A549 (cell line): ENCODE results near the gene ATP8B4. TPM values are rescaled to one million over a fixed set of nuclear protein-coding genes. Genes with fewer than 3 reads are reported as not detected.
A peak's percentile ranks its signal among the peaks of the same experiment; 100 is the strongest.

Source experiments
- ATAC-seq, 2 experiments: fragments of 200-7000 bp in 1 of 2; fragments of >200 bp in 1 of 2; cut with Nextera tagmentation in 1 of 2; cut with Tn5 transposase in 1 of 2; 3 replicates each; pipeline versions ENCODE4 v1.8.0 to v1.9.1; 2018 to 2020; ENCODE audit warnings: mild to moderate bottlenecking in 1 of 2, moderate library complexity in 1 of 2
- CTCF ChIA-PET: fragments of 300-600 bp; sonication (Branson Sonifier 250); formaldehyde crosslinking; extraction: SDS; loops from one replicate; lab custom pipeline; 2021; ENCODE audit warnings: antibody characterized with exemption, inconsistent platforms; lab: Yijun Ruan, JAX
- POLR2A ChIA-PET: fragments of 350-600 bp; formaldehyde crosslinking; extraction: SDS; loops from one replicate; lab custom pipeline; 2021; ENCODE audit warnings: antibody characterized with exemption, inconsistent platforms; lab: Yijun Ruan, JAX
- DNase-seq, 2 experiments: peaks; one replicate each; pipeline versions ENCODE4 v3.0.0 to v3.0.0-alpha.2; 2011 to 2016; ENCODE audit warnings: low read depth in 1 of 2, low spot score in 1 of 2
- FAIRE-seq: peaks from 2 replicates; lab custom pipeline; 2011; peaks lifted over from hg19 to GRCh38; lab: Jason Lieb, UNC
- H3K27ac ChIP-seq, 2 experiments: fragments of >200 bp; sonication (Bioruptor Twin); formaldehyde crosslinking; 3 replicates each; pipeline ENCODE4 v1.5.1; 2016 to 2017
- H3K4me1 ChIP-seq: fragments of >200 bp; sonication (Bioruptor Twin); formaldehyde crosslinking; 3 replicates; pipeline ENCODE4 v1.6.1; 2016
- H3K4me2 ChIP-seq: fragments of >200 bp; sonication (Bioruptor Twin); formaldehyde crosslinking; 3 replicates; pipeline ENCODE4 v1.6.1; 2016
- H3K4me3 ChIP-seq: fragments of >200 bp; sonication (Bioruptor Twin); formaldehyde crosslinking; 3 replicates; pipeline ENCODE4 v1.5.1; 2016
- H3K9me3 ChIP-seq: fragments of >200 bp; sonication (Bioruptor Twin); formaldehyde crosslinking; 3 replicates; pipeline ENCODE4 v1.6.1; 2016
- CBX8 ChIP-seq: fragments of 200-600 bp; sonication (generic); IDR thresholded peaks from 2 replicates; pipeline ENCODE4 v1.6.1; 2016
- CHD4 ChIP-seq: fragments of 200-600 bp; sonication (generic); IDR thresholded peaks from 2 replicates; pipeline ENCODE4 v1.6.1; 2016; ENCODE audit warnings: antibody characterized with exemption, mild to moderate bottlenecking, borderline replicate concordance
- E2F6 ChIP-seq: IDR thresholded peaks from 2 replicates; pipeline ENCODE4 v1.6.1; 2012; ENCODE audit warnings: low read depth, borderline replicate concordance
- EHF ChIP-seq: fragments of 250-450 bp; sonication (Bioruptor Pico); IDR thresholded peaks from 2 replicates; pipeline ENCODE4 v1.5.0; 2020; ENCODE audit warnings: mild to moderate bottlenecking
- EHMT2 ChIP-seq: fragments of 200-600 bp; sonication (generic); IDR thresholded peaks from 2 replicates; pipeline ENCODE4 v1.6.1; 2016; ENCODE audit warnings: antibody characterized with exemption, low read depth, mild to moderate bottlenecking, moderate library complexity
- ESRRA ChIP-seq: fragments of 150-350 bp; IDR thresholded peaks from 2 replicates; pipeline ENCODE4 v1.6.1; 2014; ENCODE audit warnings: mild to moderate bottlenecking, low read length, borderline replicate concordance
- FOSL2 ChIP-seq, 2 experiments: fragments of 450-650 bp in 1 of 2; fragments of >200 bp in 1 of 2; sonication (Bioruptor Twin) in 1 of 2; formaldehyde crosslinking; IDR thresholded peaks; 2 replicates each; pipeline versions ENCODE4 v1.5.0 to v1.6.1; 2016 to 2020; ENCODE audit warnings: mild to moderate bottlenecking in 1 of 2, moderate library complexity in 1 of 2
- FOXS1 ChIP-seq: fragments of 250-450 bp; sonication (Bioruptor Pico); IDR thresholded peaks from 2 replicates; pipeline ENCODE4 v1.5.0; 2020; ENCODE audit warnings: mild to moderate bottlenecking, moderate library complexity
- GATA3 ChIP-seq: IDR thresholded peaks from 2 replicates; pipeline ENCODE4 v1.6.1; 2012; ENCODE audit warnings: borderline replicate concordance
- HMGXB4 ChIP-seq: fragments of 250-450 bp; sonication (Bioruptor Pico); IDR thresholded peaks from 2 replicates; pipeline ENCODE4 v1.5.0; 2021; ENCODE audit warnings: mild to moderate bottlenecking, moderate library complexity, borderline replicate concordance
- HOXA7 ChIP-seq: fragments of 250-450 bp; sonication (Bioruptor Pico); IDR thresholded peaks from 2 replicates; pipeline ENCODE4 v1.5.0; 2020; ENCODE audit warnings: mild to moderate bottlenecking, moderate library complexity
- HOXB5 ChIP-seq: fragments of 250-450 bp; sonication (Bioruptor Pico); IDR thresholded peaks from 2 replicates; pipeline ENCODE4 v1.5.0; 2020; ENCODE audit warnings: mild to moderate bottlenecking, moderate library complexity
- JUN ChIP-seq, 2 experiments: fragments of >200 bp; sonication (Bioruptor Twin); formaldehyde crosslinking; IDR thresholded peaks; 2 replicates in 1 of 2; 3 replicates in 1 of 2; pipeline ENCODE4 v1.6.1; 2016 to 2017
- JUNB ChIP-seq: fragments of >200 bp; sonication (Bioruptor Twin); formaldehyde crosslinking; IDR thresholded peaks from 2 replicates; pipeline ENCODE4 v1.6.1; 2016
- KDM1A ChIP-seq: fragments of 200-600 bp; sonication (generic); IDR thresholded peaks from 2 replicates; pipeline ENCODE4 v1.6.1; 2016; ENCODE audit warnings: low read depth, mild to moderate bottlenecking
- KDM5A ChIP-seq: fragments of 200-600 bp; sonication (generic); IDR thresholded peaks from 2 replicates; pipeline ENCODE4 v1.6.1; 2016; ENCODE audit warnings: antibody characterized with exemption, mild to moderate bottlenecking
- MAFK ChIP-seq: fragments of 450-650 bp; IDR thresholded peaks from 2 replicates; pipeline ENCODE4 v1.6.1; 2014; ENCODE audit not compliant: partially characterized antibody
- NFE2L2 ChIP-seq: fragments of 150-350 bp; conservative IDR thresholded peaks from 2 replicates; pipeline ENCODE4 v1.6.1; 2014; ENCODE audit warnings: low read length
- NPAS2 ChIP-seq: fragments of 250-450 bp; sonication (Bioruptor Pico); IDR thresholded peaks from 2 replicates; pipeline ENCODE4 v1.8.0; 2022; ENCODE audit warnings: mild to moderate bottlenecking, moderate library complexity, borderline replicate concordance
- NR3C1 ChIP-seq: fragments of >200 bp; sonication (Bioruptor Twin); formaldehyde crosslinking; IDR thresholded peaks from 3 replicates; pipeline ENCODE4 v1.6.1; 2017
- PHF8 ChIP-seq: fragments of 200-600 bp; sonication (generic); IDR thresholded peaks from 2 replicates; pipeline ENCODE4 v1.6.1; 2016; ENCODE audit warnings: low read depth, mild to moderate bottlenecking, antibody characterized with exemption, moderate library complexity, borderline replicate concordance
- POLR2A ChIP-seq: IDR thresholded peaks from 2 replicates; pipeline ENCODE4 v1.6.1; 2012; ENCODE audit warnings: mild to moderate bottlenecking, low read length
- POLR2AphosphoS2 ChIP-seq: conservative IDR thresholded peaks from 2 replicates; pipeline ENCODE4 v1.6.1; 2012; ENCODE audit warnings: low read length, improper control_type of control experiment, inconsistent platforms
- RARB ChIP-seq: fragments of 250-450 bp; sonication (Bioruptor Pico); IDR thresholded peaks from 2 replicates; pipeline ENCODE4 v1.8.0; 2021; ENCODE audit warnings: mild to moderate bottlenecking, moderate library complexity
- RCOR1 ChIP-seq: fragments of 150-350 bp; IDR thresholded peaks from 2 replicates; pipeline ENCODE4 v1.6.1; 2014; ENCODE audit warnings: antibody characterized with exemption, low read length, low read depth
- REST ChIP-seq: fragments of 200-600 bp; sonication (generic); IDR thresholded peaks from 2 replicates; pipeline ENCODE4 v1.6.1; 2016; ENCODE audit warnings: antibody characterized with exemption, mild to moderate bottlenecking, moderate library complexity
- RFX5 ChIP-seq: fragments of 450-650 bp; IDR thresholded peaks from 2 replicates; pipeline ENCODE4 v1.7.1; 2014; ENCODE audit warnings: antibody characterized with exemption, mild to moderate bottlenecking, moderate library complexity
- RNF2 ChIP-seq: fragments of 200-600 bp; sonication (generic); IDR thresholded peaks from 2 replicates; pipeline ENCODE4 v1.6.1; 2016; ENCODE audit warnings: low read depth, mild to moderate bottlenecking, antibody characterized with exemption, moderate library complexity, borderline replicate concordance
- SREBF2 ChIP-seq: fragments of 450-650 bp; IDR thresholded peaks from 2 replicates; pipeline ENCODE4 v1.6.1; 2014; ENCODE audit warnings: mild to moderate bottlenecking, moderate library complexity
- TFCP2L1 ChIP-seq: fragments of 250-450 bp; sonication (Bioruptor Pico); IDR thresholded peaks from 2 replicates; pipeline ENCODE4 v1.5.0; 2021; ENCODE audit warnings: mild to moderate bottlenecking
- WGBS: methylation state at CpG from one replicate; pipeline ENCODE4 v1.1.6; 2017; ENCODE audit errors: missing lambda C conversion rate; 5-methylcytosine and 5-hydroxymethylcytosine counted together
- polyA plus RNA-seq, 4 experiments: library from polyadenylated mRNA; depleted of rRNA in 3 of 4; stranded (reverse); fragments of >200 nt; fragmentation: RNase III in 1 of 4; extraction: RNeasy Plus Mini Kit Qiagen cat#74134 plus additional on column Dnase treatment in 1 of 4; gene quantifications; 2 replicates in 3 of 4; 3 replicates in 1 of 4; pipeline ENCODE4 v1.2.3, GENCODE V29; 2011 to 2017
- TF ChIP-seq, protein P1 (sequence below): fragments of 250-450 bp; sonication (Bioruptor Pico); IDR thresholded peaks from 2 replicates; pipeline ENCODE4 v1.5.0; 2020; ENCODE audit warnings: low read depth, mild to moderate bottlenecking, moderate library complexity
- TF ChIP-seq, protein P2 (sequence below): fragments of >200 bp; sonication (Bioruptor Twin); formaldehyde crosslinking; IDR thresholded peaks from 2 replicates; pipeline ENCODE4 v1.6.1; 2016
- TF ChIP-seq, protein P3 (sequence below): fragments of 150-350 bp; IDR thresholded peaks from 2 replicates; pipeline ENCODE4 v1.6.1; 2014; ENCODE audit warnings: low read depth, mild to moderate bottlenecking, low read length

Gene ATP8B4
- polyA plus RNA-seq, 2 of the 4 experiments (the other 2 are of a cell fraction): 0.88 to 1.7 TPM

GRCh38 chr15:49831206-49831965 is 287.6 kb downstream of the ATP8B4 start:
- Histone ChIP-seq H3K4me1 (peaks cover 23% of the 10 kb centered on the region), H3K9me3 (0 out of 3 replicates have a peak, but pooled peaks cover 6% of the 10 kb centered on the region), H3K4me2 (peak overlapping the region; percentile 19), H3K4me3 (no peak overlapping the region), H3K27ac (peak overlapping the region; percentile 65 to 82)
- FAIRE-seq (no peak), DNase-seq (peak in 1 of 2 experiments; percentile 73), ATAC-seq (peak; percentile 86 to 88)
- CTCF ChIA-PET: interaction anchor here (0.8 to 1.8 kb wide), 9 partner anchors 13 to 303 kb away, joined by 3 to 6 read pairs (median 4); no protein-coding TSS in a partner anchor
- POLR2A ChIA-PET: interaction anchor here (0.9 kb wide), 1 partner anchor 25 kb away, joined by 3 read pairs; no protein-coding TSS in a partner anchor
- 13% methylated on average over 5 of the region's 5 CpGs for WGBS
- no peak for TF ChIP-seq REST
- TF ChIP-seq NR3C1: no peak
- no peak for TF ChIP-seq RARB (CRISPR knock-in tag)
- TF ChIP-seq, protein P1, sequence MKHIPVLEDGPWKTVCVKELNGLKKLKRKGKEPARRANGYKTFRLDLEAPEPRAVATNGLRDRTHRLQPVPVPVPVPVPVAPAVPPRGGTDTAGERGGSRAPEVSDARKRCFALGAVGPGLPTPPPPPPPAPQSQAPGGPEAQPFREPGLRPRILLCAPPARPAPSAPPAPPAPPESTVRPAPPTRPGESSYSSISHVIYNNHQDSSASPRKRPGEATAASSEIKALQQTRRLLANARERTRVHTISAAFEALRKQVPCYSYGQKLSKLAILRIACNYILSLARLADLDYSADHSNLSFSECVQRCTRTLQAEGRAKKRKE (CRISPR knock-in tag): no peak
- TF ChIP-seq FOXS1 (CRISPR knock-in tag): no peak
- no peak for TF ChIP-seq HOXB5 (CRISPR knock-in tag)
- no peak for TF ChIP-seq POLR2A
- TF ChIP-seq GATA3: peak; percentile 73
- TF ChIP-seq E2F6: no peak
- TF ChIP-seq CHD4: no peak
- no peak for TF ChIP-seq NPAS2
- TF ChIP-seq JUNB: peak; percentile 62; the same call in 1 of the 2 replicates
- peak; percentile 64 for TF ChIP-seq MAFK
- TF ChIP-seq FOSL2 (IDR thresholded peaks at IDR 0.05): peak; percentile 57; the same call in 1 of the 2 replicates
- TF ChIP-seq FOSL2 (CRISPR knock-in tag; IDR thresholded peaks at IDR 0.05): peak; percentile 59
- TF ChIP-seq TFCP2L1 (CRISPR knock-in tag): no peak
- TF ChIP-seq SREBF2: no peak
- TF ChIP-seq EHF (CRISPR knock-in tag): no peak
- no peak for TF ChIP-seq EHMT2
- no peak for TF ChIP-seq RCOR1
- no peak for TF ChIP-seq PHF8
- TF ChIP-seq CBX8: no peak
- TF ChIP-seq, protein P2, sequence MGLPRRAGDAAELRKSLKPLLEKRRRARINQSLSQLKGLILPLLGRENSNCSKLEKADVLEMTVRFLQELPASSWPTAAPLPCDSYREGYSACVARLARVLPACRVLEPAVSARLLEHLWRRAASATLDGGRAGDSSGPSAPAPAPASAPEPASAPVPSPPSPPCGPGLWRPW: no peak
- no peak for TF ChIP-seq KDM1A
- TF ChIP-seq ESRRA: no peak
- 0 out of 2 replicates have a peak, but pooled peaks have one; percentile 52 for TF ChIP-seq NFE2L2
- no peak for TF ChIP-seq POLR2AphosphoS2
- TF ChIP-seq, protein P3, sequence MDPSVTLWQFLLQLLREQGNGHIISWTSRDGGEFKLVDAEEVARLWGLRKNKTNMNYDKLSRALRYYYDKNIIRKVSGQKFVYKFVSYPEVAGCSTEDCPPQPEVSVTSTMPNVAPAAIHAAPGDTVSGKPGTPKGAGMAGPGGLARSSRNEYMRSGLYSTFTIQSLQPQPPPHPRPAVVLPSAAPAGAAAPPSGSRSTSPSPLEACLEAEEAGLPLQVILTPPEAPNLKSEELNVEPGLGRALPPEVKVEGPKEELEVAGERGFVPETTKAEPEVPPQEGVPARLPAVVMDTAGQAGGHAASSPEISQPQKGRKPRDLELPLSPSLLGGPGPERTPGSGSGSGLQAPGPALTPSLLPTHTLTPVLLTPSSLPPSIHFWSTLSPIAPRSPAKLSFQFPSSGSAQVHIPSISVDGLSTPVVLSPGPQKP: no peak
- no peak for TF ChIP-seq KDM5A
- TF ChIP-seq JUN (IDR thresholded peaks at IDR 0.05): peak in 1 of 2 experiments; percentile 67; a peak in 3 of 5 replicates
- no peak for TF ChIP-seq HOXA7
- TF ChIP-seq HMGXB4 (CRISPR knock-in tag): no peak
- no peak for TF ChIP-seq RFX5
- TF ChIP-seq RNF2: no peak
